GM19351 (cell line): ENCODE measurements around the gene NUMA1.
A peak's percentile ranks its signal among the peaks of the same experiment; 100 is the strongest.

ENCODE experiments used
- ATAC-seq: cut with Tn5 transposase; IDR thresholded peaks from one replicate; pipeline ENCODE4 v1.9.1; 2021; ENCODE audit warnings: mild to moderate bottlenecking, moderate library complexity; ENCODE audit not compliant: unreplicated experiment

Gene NUMA1

GRCh38 chr11:72102162-72102561, 21.8 kb upstream of the NUMA1 start:
- no peak for ATAC-seq

DNA sequence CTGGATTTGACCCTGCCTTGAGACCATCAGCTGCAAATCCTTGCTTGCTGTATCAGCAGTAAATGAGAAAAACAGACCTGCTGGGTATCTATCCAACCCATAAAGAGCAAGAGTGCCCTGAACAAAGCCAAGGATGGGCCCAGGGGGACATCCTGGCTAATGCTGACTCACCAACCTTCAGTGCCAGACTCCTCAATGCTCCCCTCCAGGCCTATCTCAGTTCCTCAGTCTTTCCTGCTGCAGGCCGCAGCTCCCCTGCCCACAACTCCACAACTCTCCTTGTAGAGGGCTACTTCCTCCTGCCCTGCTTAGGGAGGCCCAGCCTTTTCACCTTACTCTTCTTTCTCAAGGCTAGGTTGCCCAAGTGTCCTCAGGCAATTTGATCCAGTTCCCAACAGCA, 20.1 kb upstream of the NUMA1 start:
- no peak for ATAC-seq

- ATAC-seq = no peak
Measured at GRCh38 chr11:72100009-72100408, 19.7 kb upstream of the NUMA1 start.

GRCh38 chr11:72098741-72099140, 18.4 kb upstream of the NUMA1 start:
- no peak for ATAC-seq

DNA sequence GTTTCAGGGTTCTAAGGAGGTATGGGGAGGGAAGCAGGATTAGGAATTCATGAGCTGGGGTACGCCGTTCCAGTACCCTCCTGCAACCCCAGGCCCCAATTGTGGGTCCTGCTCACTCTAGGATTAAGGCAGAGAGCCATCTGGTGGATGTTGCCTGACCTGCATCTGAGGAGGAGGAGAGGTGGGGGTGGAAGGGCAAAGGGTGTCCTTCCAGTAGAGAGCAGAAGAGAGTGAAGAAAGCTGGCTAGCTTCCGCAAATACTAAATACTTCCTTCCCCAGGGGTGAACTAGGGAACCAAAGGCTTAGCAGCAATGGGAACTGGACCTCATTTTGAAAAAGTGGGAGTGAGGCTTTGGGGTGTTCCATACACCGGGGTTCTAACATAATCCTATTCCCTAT, 10.9 kb upstream of the NUMA1 start:
- ATAC-seq = no peak

- no peak for ATAC-seq
Measured at GRCh38 chr11:72088076-72088808, 7.9 kb upstream of the NUMA1 start.

GRCh38 chr11:72085621-72086351, 5.4 kb upstream of the NUMA1 start:
- ATAC-seq = no peak

- ATAC-seq = no peak
Measured at GRCh38 chr11:72084965-72085364, 4.6 kb upstream of the NUMA1 start.

- ATAC-seq = no peak
Measured at GRCh38 chr11:72084076-72084475, 3.7 kb upstream of the NUMA1 start.

GRCh38 chr11:72083414-72083813, 3.1 kb upstream of the NUMA1 start:
- no peak for ATAC-seq

GRCh38 chr11:72081821-72082453, 1.6 kb upstream of the NUMA1 start:
- ATAC-seq = no peak

DNA sequence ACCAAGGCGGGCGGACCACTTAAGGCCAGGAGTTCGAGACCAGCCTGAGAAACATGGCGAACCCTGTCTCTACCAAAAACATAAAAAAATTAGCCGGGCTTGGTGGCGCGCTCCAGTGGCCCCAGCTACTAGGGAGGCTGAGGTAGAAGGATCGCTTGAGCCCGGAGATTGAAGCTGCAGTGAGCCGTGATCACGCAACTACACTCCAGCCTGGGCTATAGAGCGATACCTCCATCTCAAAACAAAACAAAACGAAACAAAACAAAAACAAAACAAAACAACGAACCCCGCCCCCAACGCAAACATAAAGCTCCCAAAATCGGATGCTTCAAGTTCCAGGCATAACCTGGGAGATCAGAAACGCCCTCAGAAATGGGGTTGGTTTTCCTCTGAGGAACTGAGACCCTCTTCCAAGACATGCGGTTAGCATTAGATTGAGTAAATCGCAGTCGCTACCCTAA, 872 bp upstream of the NUMA1 start:
- no peak for ATAC-seq

DNA sequence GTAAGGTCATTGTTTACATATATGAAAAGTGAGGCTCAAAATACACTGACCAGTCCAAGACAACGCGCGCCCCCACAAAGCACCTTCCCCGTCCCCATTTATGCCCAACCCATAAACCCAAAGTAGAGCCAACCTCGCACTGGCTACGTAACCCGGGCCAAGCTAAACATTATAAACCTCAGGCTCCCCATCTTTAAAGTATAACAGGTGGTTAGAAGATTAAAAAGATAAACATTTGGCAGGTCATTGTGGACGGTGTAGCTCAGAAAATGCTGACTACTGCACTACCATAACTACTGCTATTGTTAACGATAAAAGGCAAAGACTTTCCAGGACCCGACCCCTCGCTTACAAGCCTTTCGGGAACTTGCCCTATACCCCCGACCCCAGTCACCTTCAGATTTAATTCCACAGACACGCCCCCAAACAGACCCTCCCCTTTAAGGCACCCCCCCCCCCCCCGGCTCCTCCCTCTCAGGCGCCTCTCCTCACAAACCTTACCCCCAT, 470 bp downstream of the NUMA1 start:
- no peak for ATAC-seq

DNA sequence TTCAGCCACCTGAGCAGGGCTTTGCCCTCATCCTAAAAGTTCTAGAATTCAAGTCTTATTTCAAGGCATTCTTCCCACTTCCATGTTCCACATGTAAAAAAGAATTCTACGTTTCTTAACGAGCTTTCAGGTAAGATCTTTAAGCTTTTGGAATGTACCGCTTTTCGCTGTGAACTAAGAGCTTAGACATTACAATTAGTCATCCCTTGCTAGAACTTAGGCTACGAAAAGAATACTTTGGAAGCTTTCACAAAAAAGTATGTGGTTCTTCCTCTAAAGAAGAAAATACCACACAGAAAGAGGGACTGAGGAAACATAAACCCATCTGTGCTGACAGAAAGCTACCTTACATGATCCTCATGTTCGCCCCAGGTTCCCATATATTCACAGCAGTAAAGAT, 1.9 kb downstream of the NUMA1 start:
- ATAC-seq = no peak

- ATAC-seq = no peak
Measured at GRCh38 chr11:72075756-72076155, 4.6 kb downstream of the NUMA1 start.

GRCh38 chr11:72075109-72075508, 5.2 kb downstream of the NUMA1 start:
- ATAC-seq = no peak

DNA sequence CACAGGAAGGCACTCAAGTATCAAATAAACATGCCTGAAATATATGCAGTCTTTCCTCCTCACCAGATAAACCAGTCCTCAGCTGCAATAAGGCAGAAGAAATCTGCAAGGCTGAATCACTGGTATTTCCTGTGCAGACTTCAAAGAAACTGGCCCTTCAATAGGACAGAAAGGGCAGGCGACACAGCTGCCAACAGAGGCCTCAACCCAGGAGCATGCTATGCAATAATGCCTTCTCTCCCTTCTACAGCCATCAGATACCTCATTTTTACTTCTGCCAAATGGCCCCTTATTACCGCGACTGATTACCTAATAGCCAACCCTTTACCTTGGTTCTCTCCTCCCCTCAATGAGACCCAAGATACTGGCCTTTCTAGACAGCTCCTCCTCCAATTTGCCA, 8.0 kb downstream of the NUMA1 start:
- ATAC-seq = no peak

DNA sequence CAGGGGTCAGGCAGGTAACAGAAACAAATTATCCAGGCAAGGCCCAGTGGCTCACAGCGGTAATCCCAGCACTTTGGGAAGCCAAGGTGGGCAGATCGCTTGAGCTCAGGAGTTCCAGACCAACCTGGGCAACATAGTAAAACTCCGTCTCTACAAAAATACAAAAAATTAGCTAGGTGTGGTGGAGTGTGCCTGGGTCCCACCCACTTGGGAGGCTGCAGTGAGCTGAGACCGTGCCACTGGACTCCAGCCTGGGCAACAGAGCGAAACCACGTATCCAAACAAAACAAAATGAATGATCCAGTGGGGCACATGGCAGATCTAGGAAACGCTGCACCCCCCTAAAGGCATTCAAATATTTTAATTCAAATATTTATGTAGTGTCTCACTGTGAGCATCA, 9.9 kb downstream of the NUMA1 start:
- ATAC-seq = no peak

GRCh38 chr11:72069787-72070251, 10.5 kb downstream of the NUMA1 start:
- peak; percentile 47 for ATAC-seq

DNA sequence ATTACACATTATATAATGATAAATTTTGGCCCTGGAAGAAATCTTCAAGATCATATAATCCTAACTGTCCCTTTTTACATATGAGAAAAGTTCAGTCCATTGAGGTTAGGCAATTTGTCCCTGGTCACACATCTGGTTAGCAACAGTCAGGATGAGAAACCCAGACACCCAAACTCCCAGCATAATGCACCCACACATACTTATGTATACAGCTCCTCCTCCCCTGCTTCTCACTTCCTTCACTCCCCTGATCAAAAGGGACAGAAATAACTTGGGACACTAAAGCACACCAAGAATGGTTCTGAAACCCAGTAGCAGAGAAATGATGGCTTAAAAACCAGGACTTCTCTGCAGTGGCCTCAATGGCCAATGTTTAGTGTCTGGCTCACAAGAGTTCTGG, 11.1 kb downstream of the NUMA1 start:
- no peak for ATAC-seq

GRCh38 chr11:72067676-72068075, 12.7 kb downstream of the NUMA1 start:
- ATAC-seq = no peak

DNA sequence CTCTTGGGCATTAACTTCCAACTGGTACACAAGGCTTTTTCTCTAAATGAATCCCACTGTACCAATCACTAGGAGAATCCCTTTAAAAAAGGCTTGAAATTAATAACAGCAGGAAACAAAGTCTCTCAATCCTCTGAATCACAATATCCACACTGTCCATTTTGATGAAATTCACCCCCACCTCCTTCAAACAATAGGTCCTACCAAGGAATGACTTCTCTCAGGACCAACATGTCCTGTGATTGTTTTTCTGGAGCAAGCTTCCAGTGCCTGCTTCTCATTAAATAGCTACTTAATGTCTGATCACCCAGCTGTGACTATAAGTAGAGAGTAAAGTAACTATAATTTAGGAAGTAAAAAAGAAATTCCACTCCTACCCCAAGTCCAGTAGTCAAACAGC, 13.1 kb downstream of the NUMA1 start:
- ATAC-seq = no peak
